HepG2 (cell line): ENCODE data around the gene AHRR. TPM values are rescaled to one million over a fixed set of nuclear protein-coding genes. Genes with fewer than 3 reads are reported as not detected.
A peak's percentile ranks its signal among the peaks of the same experiment; 100 is the strongest.

Source experiments
- CSRNP1 ChIP-seq: sonication (generic); formaldehyde crosslinking; IDR thresholded peaks from 2 replicates; pipeline ENCODE4 v1.8.1; 2023; ENCODE audit warnings: mild to moderate bottlenecking, missing genetic modification reagents
- FOXC1 ChIP-seq: sonication (generic); formaldehyde crosslinking; IDR thresholded peaks from 2 replicates; pipeline ENCODE4 v1.8.0; 2022; ENCODE audit warnings: mild to moderate bottlenecking, missing genetic modification reagents, borderline replicate concordance
- KLF11 ChIP-seq: IDR thresholded peaks from 2 replicates; pipeline ENCODE4 v1.6.1; 2016; ENCODE audit warnings: missing compliant biosample characterization
- KMT2B ChIP-seq: IDR thresholded peaks from 2 replicates; pipeline ENCODE4 v1.6.1; 2016; ENCODE audit warnings: missing genetic modification reagents, missing compliant biosample characterization
- MED13 ChIP-seq: sonication (generic); formaldehyde crosslinking; IDR thresholded peaks from 2 replicates; pipeline ENCODE4 v1.5.0; 2020; ENCODE audit warnings: missing genetic modification reagents
- REXO4 ChIP-seq: sonication (generic); formaldehyde crosslinking; IDR thresholded peaks from 2 replicates; pipeline ENCODE4 v1.8.0; 2022; ENCODE audit warnings: missing genetic modification reagents, mild to moderate bottlenecking, borderline replicate concordance
- XRCC5 ChIP-seq: fragments of 200-400 bp; formaldehyde crosslinking; optimal IDR thresholded peaks from 2 replicates; pipeline ENCODE3; 2017; ENCODE audit warnings: mild to moderate bottlenecking, low read length
- ZBTB2 ChIP-seq: sonication (generic); formaldehyde crosslinking; IDR thresholded peaks from 2 replicates; pipeline ENCODE4 v1.8.0; 2022; ENCODE audit warnings: low read depth, missing genetic modification reagents
- ZFX ChIP-seq: sonication (generic); formaldehyde crosslinking; IDR thresholded peaks from 2 replicates; pipeline ENCODE4 v1.4.0; 2020; ENCODE audit warnings: mild to moderate bottlenecking, low read depth, missing genetic modification reagents, moderate library complexity
- ZNF318 ChIP-seq: sonication (generic); formaldehyde crosslinking; IDR thresholded peaks from 2 replicates; pipeline ENCODE4 v1.4.0; 2020; ENCODE audit warnings: mild to moderate bottlenecking, missing genetic modification reagents
- ZNF660 ChIP-seq: sonication (generic); formaldehyde crosslinking; IDR thresholded peaks from 2 replicates; pipeline ENCODE4 v1.5.1; 2020; ENCODE audit warnings: mild to moderate bottlenecking, low read depth, missing genetic modification reagents, borderline replicate concordance
- ZNF746 ChIP-seq: sonication (generic); formaldehyde crosslinking; IDR thresholded peaks from 2 replicates; pipeline ENCODE4 v1.8.0; 2022; ENCODE audit warnings: mild to moderate bottlenecking, missing genetic modification reagents
- ZNF768 ChIP-seq: sonication (generic); formaldehyde crosslinking; IDR thresholded peaks from 2 replicates; pipeline ENCODE4 v1.4.0; 2020; ENCODE audit warnings: missing genetic modification reagents
- ZNF850 ChIP-seq: sonication (generic); formaldehyde crosslinking; conservative IDR thresholded peaks from 2 replicates; pipeline ENCODE4 v1.9.0; 2021; ENCODE audit warnings: mild to moderate bottlenecking, missing genetic modification reagents
- ZSCAN12 ChIP-seq: sonication (generic); formaldehyde crosslinking; IDR thresholded peaks from 2 replicates; pipeline ENCODE4 v1.9.0; 2021; ENCODE audit warnings: mild to moderate bottlenecking, missing genetic modification reagents
- polyA plus RNA-seq, 8 experiments: library from polyadenylated mRNA; depleted of rRNA in 3 of 8; stranded (reverse) in 7 of 8; unstranded in 1 of 8; fragments of >200 nt; fragmentation: Illumina TruSeq in 4 of 8; extraction: Trizol in 4 of 8; gene quantifications; 2 replicates each; pipeline versions ENCODE4 v1.2.1 to v1.2.3, GENCODE V29; 2011 to 2016; ENCODE audit warnings: low read depth in 4 of 8, missing spikeins in 1 of 8, mixed read lengths in 1 of 8; ENCODE audit not compliant: insufficient read depth in 1 of 8
- total RNA-seq, 5 experiments: library from RNA; depleted of rRNA; stranded (reverse); fragments of >200 nt; fragmentation: Illumina TruSeq; extraction: Trizol; gene quantifications; 2 replicates each; pipeline ENCODE4 v1.2.3, GENCODE V29; 2016; ENCODE audit warnings: low read depth in 1 of 5
- TF ChIP-seq, protein P1 (sequence below): sonication (generic); formaldehyde crosslinking; IDR thresholded peaks from 2 replicates; pipeline ENCODE4 v1.8.0; 2022; ENCODE audit warnings: missing genetic modification reagents, mild to moderate bottlenecking, borderline replicate concordance

The AHRR gene
- total and polyA plus RNA-seq, 2 of the 13 experiments (the other 11 are each of a cell fraction or from before 2014, with no cell fraction given): 0.28 to 0.35 TPM

DNA sequence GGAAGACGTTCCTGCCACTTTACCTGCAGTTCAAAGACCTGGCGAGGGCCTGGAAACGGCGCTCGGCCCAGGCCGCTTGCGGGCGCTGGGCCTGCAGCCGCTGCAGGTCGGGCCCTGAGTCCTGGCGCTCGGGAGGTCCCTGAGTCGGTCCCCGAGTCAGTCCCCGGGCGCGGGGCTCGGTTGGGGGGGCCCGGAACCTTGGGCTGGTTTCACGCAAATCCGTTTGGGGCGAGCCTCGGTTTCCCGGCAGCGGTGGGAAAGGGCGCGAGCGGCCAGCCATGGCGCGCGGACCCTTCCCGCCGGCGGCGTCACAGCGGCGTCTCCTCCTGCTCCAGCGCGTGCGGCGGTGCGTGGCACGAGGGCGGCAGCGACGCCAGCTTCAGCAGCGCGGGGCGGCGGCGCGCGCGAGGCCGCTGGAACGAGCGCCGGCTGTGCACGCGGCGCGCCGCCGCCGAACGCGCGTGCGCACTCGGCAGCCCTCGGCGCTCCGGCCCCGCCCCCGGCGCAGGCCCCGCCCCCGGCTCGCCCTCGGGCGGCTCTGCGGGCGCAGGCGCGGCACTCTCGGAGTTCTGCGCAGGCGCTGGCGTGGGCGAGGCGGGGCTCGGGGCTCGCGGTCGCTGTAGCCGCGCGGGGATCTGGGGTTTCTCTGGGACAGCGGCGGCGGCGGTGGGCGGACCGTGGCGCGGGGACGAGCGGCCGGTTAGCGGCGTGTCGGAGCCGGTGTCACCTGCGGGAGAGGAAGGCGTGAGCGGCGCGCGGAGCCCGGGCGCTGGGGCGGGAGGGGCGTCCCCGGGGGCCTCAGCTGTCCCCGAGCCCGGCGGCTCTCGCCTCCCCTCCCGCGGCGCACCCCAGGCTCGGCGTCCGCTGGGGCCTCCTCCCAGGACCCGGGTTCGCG lies 151.4 kb downstream of the AHRR start (continued):
- TF ChIP-seq ZBTB2 (CRISPR knock-in tag) (peak; percentile 94), REXO4 (CRISPR knock-in tag) (peak; percentile 95), XRCC5 (no peak), ZNF660 (CRISPR knock-in tag) (no peak), CSRNP1 (CRISPR knock-in tag) (peak; percentile 85), ZNF318 (CRISPR knock-in tag) (no peak; the same call in 1 of the 2 replicates), ZNF746 (CRISPR knock-in tag) (peak; percentile 86; the same call in 1 of the 2 replicates), ZNF768 (CRISPR knock-in tag) (peak; percentile 44; the same call in 1 of the 2 replicates), KMT2B (no peak), FOXC1 (CRISPR knock-in tag) (peak; percentile 90; the same call in 1 of the 2 replicates), ZNF850 (CRISPR knock-in tag) (no peak), MED13 (CRISPR knock-in tag) (peak; percentile 67), ZSCAN12 (CRISPR knock-in tag) (no peak; the same call in 1 of the 2 replicates), ZFX (CRISPR knock-in tag) (peak; percentile 76; the same call in 1 of the 2 replicates), KLF11 (CRISPR knock-in tag) (no peak)
- TF ChIP-seq, protein P1, sequence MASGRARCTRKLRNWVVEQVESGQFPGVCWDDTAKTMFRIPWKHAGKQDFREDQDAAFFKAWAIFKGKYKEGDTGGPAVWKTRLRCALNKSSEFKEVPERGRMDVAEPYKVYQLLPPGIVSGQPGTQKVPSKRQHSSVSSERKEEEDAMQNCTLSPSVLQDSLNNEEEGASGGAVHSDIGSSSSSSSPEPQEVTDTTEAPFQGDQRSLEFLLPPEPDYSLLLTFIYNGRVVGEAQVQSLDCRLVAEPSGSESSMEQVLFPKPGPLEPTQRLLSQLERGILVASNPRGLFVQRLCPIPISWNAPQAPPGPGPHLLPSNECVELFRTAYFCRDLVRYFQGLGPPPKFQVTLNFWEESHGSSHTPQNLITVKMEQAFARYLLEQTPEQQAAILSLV: peak; percentile 94; the same call in 1 of the 2 replicates
